ENCODE results near the gene PROX2.

DNA sequence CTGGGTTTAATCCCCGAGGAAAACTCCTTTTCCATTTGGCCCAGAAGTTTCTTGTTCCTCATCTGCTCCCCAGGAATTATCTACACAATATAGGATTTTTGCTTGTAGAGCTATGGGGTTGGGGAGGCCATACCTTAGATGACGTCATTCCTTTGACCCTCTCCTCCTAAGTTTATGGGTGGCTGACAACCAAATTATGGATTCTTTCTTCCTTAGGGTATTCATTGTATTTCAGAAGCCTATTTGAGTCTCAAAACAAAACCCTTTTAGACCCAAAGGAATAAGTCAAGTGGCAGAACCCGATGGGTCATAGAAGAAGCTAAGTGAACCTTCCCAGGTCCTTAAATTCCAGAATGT is 14.2 kb downstream of the PROX2 start:
- TF ChIP-seq, protein P1, sequence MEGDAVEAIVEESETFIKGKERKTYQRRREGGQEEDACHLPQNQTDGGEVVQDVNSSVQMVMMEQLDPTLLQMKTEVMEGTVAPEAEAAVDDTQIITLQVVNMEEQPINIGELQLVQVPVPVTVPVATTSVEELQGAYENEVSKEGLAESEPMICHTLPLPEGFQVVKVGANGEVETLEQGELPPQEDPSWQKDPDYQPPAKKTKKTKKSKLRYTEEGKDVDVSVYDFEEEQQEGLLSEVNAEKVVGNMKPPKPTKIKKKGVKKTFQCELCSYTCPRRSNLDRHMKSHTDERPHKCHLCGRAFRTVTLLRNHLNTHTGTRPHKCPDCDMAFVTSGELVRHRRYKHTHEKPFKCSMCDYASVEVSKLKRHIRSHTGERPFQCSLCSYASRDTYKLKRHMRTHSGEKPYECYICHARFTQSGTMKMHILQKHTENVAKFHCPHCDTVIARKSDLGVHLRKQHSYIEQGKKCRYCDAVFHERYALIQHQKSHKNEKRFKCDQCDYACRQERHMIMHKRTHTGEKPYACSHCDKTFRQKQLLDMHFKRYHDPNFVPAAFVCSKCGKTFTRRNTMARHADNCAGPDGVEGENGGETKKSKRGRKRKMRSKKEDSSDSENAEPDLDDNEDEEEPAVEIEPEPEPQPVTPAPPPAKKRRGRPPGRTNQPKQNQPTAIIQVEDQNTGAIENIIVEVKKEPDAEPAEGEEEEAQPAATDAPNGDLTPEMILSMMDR (IDR thresholded peaks at IDR 0.05): no peak
- TF ChIP-seq EZH2 (IDR thresholded peaks at IDR 0.05; ENCODE audit: borderline replicate concordance, insufficient read depth, low read depth, low read length, poor library complexity, severe bottlenecking): no peak

All from B cell (primary cell).